Body of pancreas (tissue), 4 donors: ENCODE results near the gene TMEM130. TPM values are rescaled to one million over a fixed set of nuclear protein-coding genes. Genes with fewer than 3 reads are reported as not detected.

Source experiments
- ATAC-seq: fragments of 150-250 bp; one replicate; pipeline ENCODE4 v1.9.1; 2016
- DNase-seq, 4 donors: peaks; one replicate each; pipeline ENCODE4 v3.0.0-alpha.2; 2019
- H3K27ac ChIP-seq, 4 donors: fragments of 200-600 bp; sonication (generic); 1 replicate in 3 of 4; 2 replicates in 1 of 4; pipeline versions ENCODE4 v1.5.1 to v1.6.1; 2016 to 2019; ENCODE audit warnings: mild to moderate bottlenecking in 1 of 4, mixed read lengths in 1 of 4, moderate library complexity in 1 of 4
- H3K27me3 ChIP-seq, 2 donors: fragments of 200-600 bp; sonication (generic); one replicate each; pipeline ENCODE4 v1.6.0; 2016; ENCODE audit warnings: mild to moderate bottlenecking in 1 of 2
- H3K36me3 ChIP-seq, 2 donors: fragments of 200-600 bp; sonication (generic); replicated peaks in 1 of 2; 2 replicates each; pipeline ENCODE4 v1.5.1; 2016; ENCODE audit warnings: low read depth in 2 of 2; ENCODE audit not compliant: insufficient read depth in 1 of 2
- H3K4me1 ChIP-seq: fragments of 200-600 bp; sonication (generic); one replicate; pipeline ENCODE4 v1.6.0; 2016
- H3K4me3 ChIP-seq, 2 donors: fragments of 200-600 bp; sonication (generic); 1 replicate in 1 of 2; 2 replicates in 1 of 2; pipeline ENCODE4 v1.5.1; 2016 to 2019
- H3K9me3 ChIP-seq, 3 donors: fragments of 200-600 bp; sonication (generic); 1 replicate in 2 of 3; 2 replicates in 1 of 3; pipeline ENCODE4 v1.5.1; 2016
- POLR2A ChIP-seq, 3 donors: fragments of 450-650 bp; IDR thresholded peaks; one replicate each; pipeline ENCODE4 v1.6.1; 2016; ENCODE audit warnings: antibody characterized with exemption in 3 of 3, mild to moderate bottlenecking in 2 of 3
- WGBS, 2 donors: methylation state at CpG; one replicate each; pipeline ENCODE4 v1.1.5; 2017; 5-methylcytosine and 5-hydroxymethylcytosine counted together
- intact Hi-C: fragments of 100-400 bp; cut with DNase I; formaldehyde crosslinking; loops from one replicate; pipeline ENCODE4 v1.15.1; 2023
- total RNA-seq, 2 donors: library from RNA; depleted of rRNA; stranded (reverse); fragments of >200 nt; gene quantifications; one replicate each; pipeline ENCODE4 v1.1.0, GENCODE V29; 2016
- TF ChIP-seq, protein P1 (sequence below), 7 experiments: fragments of 450-650 bp in 4 of 7; fragments of 200-600 bp in 3 of 7; sonication (generic) in 3 of 7; IDR thresholded peaks; one replicate each; pipeline ENCODE4 v1.5.1; 2016 to 2019; ENCODE audit warnings: antibody characterized with exemption in 7 of 7

TMEM130 gene, protein sequence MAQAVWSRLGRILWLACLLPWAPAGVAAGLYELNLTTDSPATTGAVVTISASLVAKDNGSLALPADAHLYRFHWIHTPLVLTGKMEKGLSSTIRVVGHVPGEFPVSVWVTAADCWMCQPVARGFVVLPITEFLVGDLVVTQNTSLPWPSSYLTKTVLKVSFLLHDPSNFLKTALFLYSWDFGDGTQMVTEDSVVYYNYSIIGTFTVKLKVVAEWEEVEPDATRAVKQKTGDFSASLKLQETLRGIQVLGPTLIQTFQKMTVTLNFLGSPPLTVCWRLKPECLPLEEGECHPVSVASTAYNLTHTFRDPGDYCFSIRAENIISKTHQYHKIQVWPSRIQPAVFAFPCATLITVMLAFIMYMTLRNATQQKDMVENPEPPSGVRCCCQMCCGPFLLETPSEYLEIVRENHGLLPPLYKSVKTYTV
- total RNA-seq: under 1 TPM; 0.52 to 0.66 TPM

DNA sequence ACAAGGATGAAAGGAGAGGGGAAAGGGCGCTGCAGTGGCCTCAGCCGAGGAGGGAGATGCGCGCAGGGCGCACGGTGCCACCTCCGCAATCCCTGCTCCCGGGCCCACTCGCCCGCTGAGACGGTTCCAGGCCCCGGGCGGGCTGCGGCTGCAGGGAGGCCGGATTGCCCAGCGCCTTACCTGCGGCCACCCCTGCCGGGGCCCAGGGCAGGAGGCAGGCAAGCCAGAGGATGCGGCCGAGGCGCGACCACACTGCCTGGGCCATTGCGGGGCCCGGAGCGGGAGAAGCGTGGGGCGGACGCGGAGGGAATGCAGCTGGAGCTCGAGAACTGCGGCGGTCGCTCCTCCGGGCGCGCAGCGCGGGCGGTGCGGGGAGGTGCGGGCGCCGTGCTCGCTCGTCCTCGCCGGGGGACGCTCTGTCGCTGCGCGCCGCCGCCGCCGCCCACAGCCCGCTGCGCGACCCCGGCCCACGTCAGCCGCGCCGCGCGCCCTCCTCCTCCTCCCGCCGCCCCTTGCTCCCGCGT is at the start of gene TMEM130:
Gene TMEM130, minus strand, starts transcription at position 418 of the 524 bp plus-strand sequence. Its CDS starts 153 bp downstream, at position 265.
- H3K36me3 ChIP-seq: no peaks in the 10 kb centered on the region
- no peak for ATAC-seq
- H3K4me1 ChIP-seq: peaks cover 13% of the 10 kb centered on the region
- intact Hi-C loops: no loop called here
- H3K4me3 ChIP-seq: no peak within 1 kb of the TSS
- no peaks in the 10 kb centered on the region for H3K9me3 ChIP-seq
- no peak for TF ChIP-seq POLR2A (IDR thresholded peaks at IDR 0.05)
- TF ChIP-seq, protein P1, sequence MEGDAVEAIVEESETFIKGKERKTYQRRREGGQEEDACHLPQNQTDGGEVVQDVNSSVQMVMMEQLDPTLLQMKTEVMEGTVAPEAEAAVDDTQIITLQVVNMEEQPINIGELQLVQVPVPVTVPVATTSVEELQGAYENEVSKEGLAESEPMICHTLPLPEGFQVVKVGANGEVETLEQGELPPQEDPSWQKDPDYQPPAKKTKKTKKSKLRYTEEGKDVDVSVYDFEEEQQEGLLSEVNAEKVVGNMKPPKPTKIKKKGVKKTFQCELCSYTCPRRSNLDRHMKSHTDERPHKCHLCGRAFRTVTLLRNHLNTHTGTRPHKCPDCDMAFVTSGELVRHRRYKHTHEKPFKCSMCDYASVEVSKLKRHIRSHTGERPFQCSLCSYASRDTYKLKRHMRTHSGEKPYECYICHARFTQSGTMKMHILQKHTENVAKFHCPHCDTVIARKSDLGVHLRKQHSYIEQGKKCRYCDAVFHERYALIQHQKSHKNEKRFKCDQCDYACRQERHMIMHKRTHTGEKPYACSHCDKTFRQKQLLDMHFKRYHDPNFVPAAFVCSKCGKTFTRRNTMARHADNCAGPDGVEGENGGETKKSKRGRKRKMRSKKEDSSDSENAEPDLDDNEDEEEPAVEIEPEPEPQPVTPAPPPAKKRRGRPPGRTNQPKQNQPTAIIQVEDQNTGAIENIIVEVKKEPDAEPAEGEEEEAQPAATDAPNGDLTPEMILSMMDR (IDR thresholded peaks at IDR 0.05): no peak
- H3K27ac ChIP-seq: no peak within 1 kb of the TSS
- peaks cover 0 to 6% of the 10 kb centered on the region in 2 donors for H3K27me3 ChIP-seq
- DNase-seq: no peak
- WGBS, 2 donors: 1% methylated on average over 54 of the region's 69 CpGs; no CpG with 5 or more reads in 1 of the 2 donors

DNA sequence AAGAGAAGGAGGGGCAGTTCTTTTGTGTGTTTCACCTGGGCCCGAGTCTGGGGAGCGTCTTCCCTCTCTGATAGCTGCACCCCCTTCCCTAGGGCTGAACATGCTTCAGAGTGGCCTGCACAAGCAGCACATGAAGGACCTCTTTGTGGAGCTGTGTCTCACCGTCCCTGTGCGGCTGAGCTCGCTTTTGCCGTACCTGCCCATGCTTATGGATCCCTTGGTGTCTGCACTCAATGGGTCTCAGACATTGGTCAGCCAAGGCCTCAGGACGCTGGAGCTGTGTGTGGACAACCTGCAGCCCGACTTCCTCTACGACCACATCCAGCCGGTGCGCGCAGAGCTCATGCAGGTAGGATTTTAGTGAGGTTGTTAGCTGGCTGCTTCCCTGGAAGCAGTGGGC is 47.5 kb upstream of the TMEM130 start:
- no peak for ATAC-seq
- DNase-seq: no peak
- intact Hi-C loops: no loop called here
- no peak overlapping the region for H3K4me3 ChIP-seq
- no peak overlapping the region for H3K27ac ChIP-seq
- H3K36me3 ChIP-seq: peaks cover 12 to 37% of the 10 kb centered on the region in 2 donors
- H3K4me1 ChIP-seq: no peaks in the 10 kb centered on the region
- TF ChIP-seq POLR2A (IDR thresholded peaks at IDR 0.05): no peak
- TF ChIP-seq, protein P1 (IDR thresholded peaks at IDR 0.05): no peak
- no peaks in the 10 kb centered on the region for H3K9me3 ChIP-seq
- H3K27me3 ChIP-seq: no peaks in the 10 kb centered on the region
- 92 to 97% methylated on average over 8 to 10 of the region's 12 CpGs for WGBS, 2 donors

DNA sequence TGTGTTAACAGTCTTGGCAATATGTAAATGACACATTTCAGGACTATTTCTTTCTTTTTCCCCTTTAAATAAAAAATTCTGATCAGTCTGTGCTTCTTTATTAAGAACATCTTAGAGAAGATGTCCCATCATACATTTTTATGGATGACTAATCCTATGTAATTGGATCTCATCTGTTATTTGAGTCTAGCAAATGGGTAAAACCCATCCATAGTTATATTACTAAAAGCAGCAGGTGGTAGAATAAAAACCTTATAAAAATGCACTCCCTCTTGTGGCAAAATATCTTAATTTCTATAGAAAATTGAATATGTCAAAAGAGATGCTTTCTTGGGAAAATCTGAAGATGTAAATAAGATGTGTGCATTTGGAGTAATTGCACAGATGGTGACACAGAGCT is 43.8 kb upstream of the TMEM130 start:
- Histone ChIP-seq H3K36me3 (peaks cover 16 to 51% of the 10 kb centered on the region in 2 donors), H3K27ac (no peak overlapping the region), H3K4me1 (no peaks in the 10 kb centered on the region), H3K27me3 (no peaks in the 10 kb centered on the region), H3K4me3 (no peak overlapping the region), H3K9me3 (no peaks in the 10 kb centered on the region)
- no peak for DNase-seq
- TF ChIP-seq POLR2A (IDR thresholded peaks at IDR 0.05): no peak
- TF ChIP-seq, protein P1 (IDR thresholded peaks at IDR 0.05): no peak
- ATAC-seq: no peak
- intact Hi-C loops: no loop called here

DNA sequence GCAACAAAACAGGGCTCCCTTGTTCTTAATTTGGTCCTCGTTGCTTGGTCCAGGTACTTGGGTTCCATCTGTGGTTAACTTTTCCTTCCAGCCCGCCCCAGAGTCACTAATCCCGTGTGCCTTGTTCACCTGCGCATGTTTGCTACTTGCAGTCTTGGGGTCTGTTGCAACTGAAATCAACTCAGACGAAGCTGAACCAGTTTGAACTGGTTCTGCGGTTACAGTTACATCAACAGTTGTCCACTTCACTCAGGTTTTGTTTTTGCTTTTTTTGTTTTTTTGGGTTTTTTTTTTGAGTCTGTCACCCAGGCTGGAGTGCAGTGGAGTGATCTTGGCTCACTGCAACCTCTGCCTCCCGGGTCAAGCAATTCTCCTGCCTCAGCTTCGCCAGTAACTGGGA is 43.2 kb upstream of the TMEM130 start:
- no peak for TF ChIP-seq POLR2A (IDR thresholded peaks at IDR 0.05)
- TF ChIP-seq, protein P1 (IDR thresholded peaks at IDR 0.05): no peak
- DNase-seq: no peak
- Histone ChIP-seq H3K9me3 (no peaks in the 10 kb centered on the region), H3K36me3 (peaks cover 12 to 51% of the 10 kb centered on the region in 2 donors), H3K27ac (no peak overlapping the region), H3K27me3 (no peaks in the 10 kb centered on the region), H3K4me1 (no peaks in the 10 kb centered on the region), H3K4me3 (no peak overlapping the region)
- 82 to 92% methylated on average over 8 of the region's 8 CpGs for WGBS, 2 donors
- intact Hi-C loops: no loop called here
- no peak for ATAC-seq
